ENCODE data around the gene RBBP5.

RBBP5 gene

GRCh38 chr1:205128050-205128449, 6.3 kb upstream of the RBBP5 start:
- DNase-seq = no peak

GRCh38 chr1:205127646-205128045, 5.9 kb upstream of the RBBP5 start:
- DNase-seq = no peak

GRCh38 chr1:205124726-205125125, 2.9 kb upstream of the RBBP5 start:
- no peak for DNase-seq

- DNase-seq = no peak
Measured at GRCh38 chr1:205122489-205122882, 708 bp upstream of the RBBP5 start.

GRCh38 chr1:205118752-205119151, 3.0 kb downstream of the RBBP5 start:
- no peak for DNase-seq

GRCh38 chr1:205111354-205111753, 10.4 kb downstream of the RBBP5 start:
- no peak for DNase-seq

GRCh38 chr1:205109711-205110110, 12.1 kb downstream of the RBBP5 start:
- no peak for DNase-seq

- DNase-seq = no peak
Measured at GRCh38 chr1:205109269-205109668, 12.5 kb downstream of the RBBP5 start.

- no peak for DNase-seq
Measured at GRCh38 chr1:205108464-205108863, 13.3 kb downstream of the RBBP5 start.

GRCh38 chr1:205107327-205107726, 14.5 kb downstream of the RBBP5 start:
- no peak for DNase-seq

- no peak for DNase-seq
Measured at GRCh38 chr1:205102404-205102803, 19.4 kb downstream of the RBBP5 start.

GRCh38 chr1:205098242-205098641, 23.5 kb downstream of the RBBP5 start:
- DNase-seq = no peak

- DNase-seq = no peak
Measured at GRCh38 chr1:205095422-205095821, 26.4 kb downstream of the RBBP5 start.

GRCh38 chr1:205091043-205091740, 30.6 kb downstream of the RBBP5 start:
- no peak for DNase-seq

GRCh38 chr1:205088341-205088740, 33.4 kb downstream of the RBBP5 start:
- DNase-seq = no peak

GRCh38 chr1:205084360-205084759, 37.4 kb downstream of the RBBP5 start, which contains the start of gene TMEM81:
Gene TMEM81 (minus strand): TSS chr1:205084460. CDS start chr1:205084320, 140 bp downstream.
- DNase-seq = no peak

GRCh38 chr1:205082431-205082830, 39.3 kb downstream of the RBBP5 start:
- DNase-seq = no peak

- no peak for DNase-seq
Measured at GRCh38 chr1:205077934-205078311, 43.9 kb downstream of the RBBP5 start.

- no peak for DNase-seq
Measured at GRCh38 chr1:205077158-205077933, 44.4 kb downstream of the RBBP5 start.

- no peak for DNase-seq
Measured at GRCh38 chr1:205076245-205076761, 45.5 kb downstream of the RBBP5 start.

- DNase-seq = no peak
Measured at GRCh38 chr1:205075642-205076155, 46.1 kb downstream of the RBBP5 start.

GRCh38 chr1:205074513-205074912, 47.3 kb downstream of the RBBP5 start:
- DNase-seq = no peak

GRCh38 chr1:205074084-205074483, 47.7 kb downstream of the RBBP5 start:
- DNase-seq = no peak

GRCh38 chr1:205073511-205073910, 48.3 kb downstream of the RBBP5 start:
- no peak for DNase-seq

Data from DMS53 (cell line).